ENCODE data around the gene GNAL.
A peak's percentile ranks its signal among the peaks of the same experiment; 100 is the strongest.
"Not testable (repeated sequence)": the region's sequence is repeated elsewhere in the genome, so short reads cannot be mapped to it uniquely, and the experiment has no call there.

GNAL gene

DNA sequence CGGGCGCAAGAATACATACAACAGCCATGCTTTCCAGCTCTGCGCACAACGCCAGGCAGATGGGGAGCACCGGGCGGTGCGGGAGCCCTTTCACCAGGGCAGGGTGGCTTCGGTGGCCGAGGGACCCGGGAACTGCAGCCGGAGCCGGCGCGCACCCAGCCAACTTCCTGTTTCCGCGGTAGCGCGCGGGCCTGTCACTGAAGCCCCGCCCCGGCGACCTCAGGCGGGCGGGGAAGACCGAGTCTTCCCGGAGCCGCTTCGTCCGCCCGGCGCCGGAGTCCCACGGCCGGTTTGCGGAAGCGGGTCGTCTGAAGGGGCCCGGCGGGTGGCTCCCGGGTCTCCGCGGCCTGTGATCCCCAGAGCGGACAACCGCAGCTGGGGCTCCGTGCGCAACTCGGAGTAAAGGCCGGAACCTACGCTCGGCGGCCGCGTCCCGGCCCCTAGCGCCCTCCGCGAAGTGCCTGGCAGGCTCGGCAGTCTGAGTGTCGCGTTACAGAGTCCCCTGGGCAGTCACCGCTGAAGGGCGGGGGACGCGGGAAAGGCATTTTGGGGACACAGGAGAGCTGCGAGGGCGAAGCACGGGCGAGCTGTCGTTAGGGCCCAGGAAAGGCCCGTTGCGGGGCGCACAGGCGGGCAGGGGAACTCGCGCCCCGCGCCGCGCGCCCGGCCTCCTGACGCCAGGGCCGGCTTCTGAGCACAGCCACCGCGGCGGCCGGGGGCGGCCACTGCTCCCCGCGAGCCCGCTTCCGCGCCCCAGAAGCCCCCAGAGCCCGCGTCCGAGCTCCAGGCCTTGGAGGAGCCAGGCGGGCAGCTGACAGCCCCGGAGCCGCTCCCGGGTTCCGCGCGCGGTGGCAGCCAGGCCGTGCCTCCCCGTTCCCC is 219.4 kb downstream of the GNAL start, which contains the start of gene MPPE1:
Gene MPPE1, minus strand, starts transcription at position 136 of the 879 bp plus-strand sequence. CDS start 11,053 bp downstream, outside the sequence.
- DNase-seq (ENCODE audit: low read depth), result peak; percentile 76

DNA sequence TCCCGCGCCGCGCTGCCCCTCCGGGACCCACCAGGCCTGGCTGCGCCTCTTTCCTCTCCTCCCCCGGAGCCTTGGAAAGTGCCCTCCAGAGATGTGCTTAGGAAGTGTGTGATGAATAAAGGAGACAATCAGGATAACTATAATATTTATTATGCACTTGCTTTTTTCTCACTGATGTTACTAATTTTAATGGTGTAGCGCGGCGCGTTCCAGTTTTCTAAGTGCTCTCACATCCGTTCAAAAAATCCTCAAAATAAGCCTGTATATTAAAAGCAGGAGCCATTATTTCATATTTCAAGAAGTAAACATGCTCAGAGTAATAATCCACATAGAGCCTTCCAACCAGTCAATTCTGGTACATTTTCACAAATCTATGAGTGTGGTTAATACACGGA is 220.0 kb downstream of the GNAL start:
- DNase-seq (ENCODE audit: low read depth), result no peak

DNA sequence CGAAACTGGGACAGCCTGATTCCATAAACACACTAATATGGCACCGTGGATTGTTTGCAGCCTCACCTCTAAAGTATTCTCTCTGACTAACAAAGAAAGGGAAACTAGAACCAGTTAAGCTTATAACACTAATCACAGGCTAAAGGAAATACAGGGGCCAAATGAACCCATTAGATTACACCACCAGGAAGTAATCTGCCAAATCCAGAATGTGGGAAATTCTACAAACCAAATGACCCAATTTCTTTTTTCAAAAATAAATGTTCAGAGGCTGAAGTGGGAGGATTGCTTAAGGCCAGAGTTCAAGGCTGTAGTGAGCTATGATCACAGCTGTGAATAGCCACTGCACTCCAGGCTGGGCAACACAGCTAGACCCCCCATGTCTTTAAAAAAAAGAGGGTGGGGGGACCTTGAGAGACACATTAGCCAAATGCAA is 220.5 kb downstream of the GNAL start:
- DNase-seq (ENCODE audit: low read depth), result no peak

DNA sequence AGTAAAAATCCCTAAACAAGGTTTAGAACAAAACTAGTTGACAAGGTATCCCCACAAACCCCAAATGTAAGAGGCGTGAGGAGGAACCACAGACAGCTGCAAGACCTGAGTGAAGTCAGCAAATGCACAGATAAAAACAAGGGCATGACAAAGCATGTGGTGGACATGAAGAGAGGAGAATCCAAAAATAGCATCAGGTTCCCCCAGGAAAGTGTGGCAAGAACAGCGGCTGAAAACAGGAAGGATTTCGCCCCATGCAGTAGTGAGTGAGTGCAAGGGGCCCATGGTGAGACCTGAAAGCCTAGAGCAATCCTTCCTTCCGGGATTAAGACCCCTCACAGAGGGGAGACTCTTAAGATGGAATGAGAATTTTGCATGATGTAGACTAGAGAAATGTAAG is 227.8 kb downstream of the GNAL start:
- not testable (repeated sequence) for DNase-seq (ENCODE audit: low read depth)

DNA sequence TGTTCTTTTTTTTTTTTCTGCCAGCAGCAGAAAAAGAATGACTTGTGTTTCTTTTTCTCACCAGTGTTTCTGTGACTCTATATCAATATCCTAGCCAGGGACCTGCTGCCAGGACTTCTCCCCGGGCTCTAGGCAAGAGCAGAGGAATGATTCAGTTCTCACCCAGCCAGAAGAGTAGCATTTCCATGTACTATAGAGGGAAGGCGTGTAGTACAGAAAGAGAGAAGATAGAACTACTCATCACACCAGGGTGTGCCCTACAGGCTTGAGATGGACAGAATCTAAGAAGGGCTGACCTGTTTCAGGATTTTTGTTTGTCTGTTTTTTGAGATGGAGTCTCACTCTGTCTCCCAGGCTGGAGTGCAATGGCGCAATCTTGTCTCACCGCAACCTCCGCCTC is 230.5 kb downstream of the GNAL start:
- not testable (repeated sequence) for DNase-seq (ENCODE audit: low read depth)

DNA sequence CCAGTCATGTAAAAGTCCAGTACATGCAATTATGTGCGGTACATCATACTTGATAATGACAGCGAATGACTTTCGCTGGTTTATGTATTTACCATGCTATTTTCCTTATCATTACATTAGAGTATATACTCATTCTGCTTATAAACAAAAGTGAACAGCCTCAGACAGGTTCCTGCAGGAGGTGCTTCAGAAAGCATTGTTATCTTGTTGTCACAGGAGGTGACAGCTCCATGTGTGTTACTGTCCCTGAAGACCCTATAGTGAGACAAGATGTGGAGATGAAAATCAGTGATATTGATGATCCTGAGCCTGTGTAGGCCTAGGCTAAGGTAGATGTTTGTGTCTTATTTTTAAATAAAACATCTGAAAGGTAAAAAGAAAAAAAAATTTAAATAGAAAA is 234.4 kb downstream of the GNAL start:
- DNase-seq (ENCODE audit: low read depth), result no peak

DNA sequence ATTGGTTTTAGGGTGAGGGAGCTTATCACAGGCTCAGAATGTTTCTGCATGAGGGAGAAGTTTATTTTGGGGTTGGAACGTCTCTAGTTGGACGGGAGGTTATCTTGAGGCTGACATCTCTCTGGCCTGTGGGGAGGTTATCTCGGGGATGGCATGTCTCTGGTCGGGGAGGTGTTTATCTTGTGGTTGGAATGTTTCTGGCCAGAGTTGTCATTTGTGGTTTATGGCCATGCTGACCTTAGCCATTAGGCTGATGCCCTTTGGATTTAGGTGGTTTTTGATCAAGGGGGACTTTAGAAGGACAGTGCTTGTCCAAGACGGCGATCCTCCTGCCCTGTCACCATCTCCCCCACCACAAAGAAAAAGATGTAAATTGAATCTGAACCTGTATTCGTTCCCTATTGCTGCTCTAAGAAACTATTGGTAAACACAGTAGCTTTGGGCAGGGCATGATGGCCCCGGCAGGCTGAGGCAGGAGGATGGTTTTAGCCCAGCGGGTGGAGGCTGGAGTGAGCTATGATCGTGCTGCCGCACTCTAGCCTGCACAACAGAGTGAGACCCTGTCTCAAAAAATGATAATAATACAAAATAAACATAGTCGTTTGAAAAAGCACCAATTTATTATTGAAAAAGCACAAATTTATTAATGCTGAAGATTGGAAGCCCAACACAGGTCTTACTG is 236.9 kb downstream of the GNAL start:
- DNase-seq (ENCODE audit: low read depth), result no peak

DNA sequence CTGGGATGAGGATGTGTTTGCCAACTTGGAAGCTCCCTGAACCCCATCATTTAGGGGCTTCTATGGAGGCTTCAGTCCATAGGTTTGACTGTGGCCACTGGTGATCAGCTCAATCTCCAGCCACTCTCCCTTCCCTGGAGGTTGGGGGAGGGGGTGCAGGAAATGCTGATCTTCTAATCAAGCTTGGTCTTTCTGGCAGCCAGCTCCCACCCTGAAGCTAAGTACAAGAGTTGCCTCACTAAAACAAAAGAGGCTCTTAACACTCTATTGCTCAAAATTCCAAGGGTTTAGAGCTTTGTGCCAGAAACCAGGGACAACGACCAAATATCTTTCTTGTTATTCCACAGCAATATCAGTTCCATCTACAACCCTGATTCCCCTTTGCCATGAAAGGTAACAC is 238.4 kb downstream of the GNAL start:
- DNase-seq (ENCODE audit: low read depth), result no peak

DNA sequence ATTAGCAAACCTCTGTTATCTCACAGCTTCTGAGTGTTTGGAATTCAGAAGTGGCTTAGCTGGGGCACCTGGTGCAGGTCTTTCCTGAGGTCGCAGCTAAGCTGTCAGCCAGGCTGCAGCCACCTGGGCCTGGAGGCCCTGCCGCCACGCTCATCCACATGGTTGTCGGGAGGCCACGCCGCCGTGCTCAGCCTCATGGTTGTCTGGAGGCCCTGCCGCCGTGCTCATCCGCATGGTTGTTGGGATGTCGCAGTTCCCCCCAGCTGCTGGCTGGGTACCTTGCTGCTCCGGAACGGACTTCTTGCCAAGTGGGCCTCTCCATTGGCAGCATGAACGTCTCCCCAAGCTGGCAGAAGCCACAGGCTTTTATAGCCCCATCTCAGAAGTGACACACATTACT is 243.3 kb downstream of the GNAL start:
- DNase-seq (ENCODE audit: low read depth), result no peak
